HG02938 (cell line): Measurements from ENCODE around the gene ZNF184.
A peak's percentile ranks its signal among the peaks of the same experiment; 100 is the strongest.

Source experiments
- ATAC-seq: cut with Tn5 transposase; IDR thresholded peaks from one replicate; pipeline ENCODE4 v1.9.1; 2021; ENCODE audit warnings: mild to moderate bottlenecking, moderate library complexity; ENCODE audit not compliant: unreplicated experiment

ZNF184 gene

GRCh38 chr6:27472617-27473400 is at the start of gene ZNF184:
TSS of gene ZNF184 (minus strand) at chr6:27473105. CDS start at chr6:27472294, 811 bp downstream.
- peak; percentile 84 for ATAC-seq

- no peak for ATAC-seq
Measured at GRCh38 chr6:27518881-27519795, 46.2 kb upstream of the ZNF184 start.

- no peak for ATAC-seq
Measured at GRCh38 chr6:27517928-27518787, 45.3 kb upstream of the ZNF184 start.

- no peak for ATAC-seq
Measured at GRCh38 chr6:27517238-27517637, 44.3 kb upstream of the ZNF184 start.

DNA sequence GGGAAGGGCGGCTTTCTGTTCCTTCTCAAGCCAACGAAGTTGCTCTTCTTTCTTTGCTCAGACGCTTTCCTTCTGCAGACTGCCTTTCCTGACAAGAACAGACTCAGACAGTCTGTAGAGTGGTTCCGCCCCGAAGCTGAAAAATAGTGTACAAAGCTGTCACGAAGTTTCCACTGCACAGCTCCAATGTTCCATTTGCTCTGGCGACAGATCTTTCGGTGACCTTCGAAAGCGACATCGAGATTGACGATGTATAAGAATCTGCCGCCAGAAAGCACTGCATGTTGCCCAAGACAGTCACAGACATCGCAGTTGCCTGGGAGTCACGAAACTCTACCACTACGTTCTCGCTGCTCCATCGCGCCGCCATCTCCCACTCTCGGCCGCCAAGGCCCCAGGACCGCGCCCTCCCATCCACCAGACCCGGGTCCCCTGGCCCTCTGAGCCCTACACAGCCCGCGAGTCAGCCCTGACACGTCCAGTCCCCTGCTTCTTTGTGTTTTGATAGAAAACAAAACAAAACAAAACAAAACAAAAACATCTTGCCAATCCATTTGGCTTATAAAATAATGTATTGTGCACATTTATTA is 42.1 kb upstream of the ZNF184 start:
- no peak for ATAC-seq

- ATAC-seq, result no peak
Measured at GRCh38 chr6:27512525-27512924, 39.6 kb upstream of the ZNF184 start.

- no peak for ATAC-seq
Measured at GRCh38 chr6:27507041-27507956, 34.4 kb upstream of the ZNF184 start.

GRCh38 chr6:27505209-27506027 is 32.5 kb upstream of the ZNF184 start:
- no peak for ATAC-seq

GRCh38 chr6:27503436-27504030 is 30.6 kb upstream of the ZNF184 start:
- ATAC-seq, result peak; percentile 34

DNA sequence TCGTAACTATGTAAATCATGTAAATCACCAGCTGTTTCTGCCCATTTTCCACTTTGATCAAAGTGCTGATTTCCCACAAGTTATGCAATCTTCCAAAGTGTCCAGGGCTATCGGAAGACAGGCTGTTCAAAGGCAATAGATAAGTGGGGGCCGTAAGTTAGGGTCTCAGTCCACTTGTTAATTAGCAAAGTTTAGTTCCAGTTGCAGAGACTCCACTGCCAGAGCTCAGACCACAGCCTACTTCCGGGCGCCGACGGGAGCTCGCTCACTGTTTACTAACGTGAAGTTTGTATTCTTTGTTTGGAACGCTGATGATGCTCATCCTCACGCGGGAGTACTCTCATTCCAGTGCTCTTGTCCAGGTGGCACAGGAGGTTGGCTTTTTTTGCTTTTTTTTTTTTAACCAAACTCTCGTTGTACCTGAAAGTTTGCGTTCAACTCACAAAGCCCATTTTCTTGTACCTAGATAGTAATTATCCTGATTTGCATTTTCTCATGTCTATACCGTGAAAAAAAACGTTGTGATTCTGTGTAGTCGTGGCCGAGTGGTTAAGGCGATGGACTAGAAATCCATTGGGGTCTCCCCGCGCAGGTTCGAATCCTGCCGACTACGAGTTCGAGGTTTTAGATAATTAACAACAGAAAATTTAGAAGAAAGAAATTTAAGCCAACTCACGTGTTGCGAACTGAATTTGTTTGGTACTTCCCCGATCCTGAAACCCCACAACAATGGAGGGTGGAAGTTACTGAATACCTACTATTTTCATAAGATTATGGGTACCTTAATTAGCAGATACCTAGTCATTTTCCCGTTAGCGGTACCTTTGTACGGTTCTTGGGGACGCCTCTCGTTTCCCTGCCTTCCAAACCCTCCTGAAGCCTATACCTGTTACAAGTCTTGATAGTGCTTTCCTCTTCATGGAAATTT is 29.9 kb upstream of the ZNF184 start:
- peak; percentile 46 for ATAC-seq

GRCh38 chr6:27501187-27501586 is 28.3 kb upstream of the ZNF184 start:
- no peak for ATAC-seq

GRCh38 chr6:27500177-27500576 is 27.3 kb upstream of the ZNF184 start:
- ATAC-seq, result no peak

- ATAC-seq, result no peak
Measured at GRCh38 chr6:27495386-27496135, 22.7 kb upstream of the ZNF184 start.

DNA sequence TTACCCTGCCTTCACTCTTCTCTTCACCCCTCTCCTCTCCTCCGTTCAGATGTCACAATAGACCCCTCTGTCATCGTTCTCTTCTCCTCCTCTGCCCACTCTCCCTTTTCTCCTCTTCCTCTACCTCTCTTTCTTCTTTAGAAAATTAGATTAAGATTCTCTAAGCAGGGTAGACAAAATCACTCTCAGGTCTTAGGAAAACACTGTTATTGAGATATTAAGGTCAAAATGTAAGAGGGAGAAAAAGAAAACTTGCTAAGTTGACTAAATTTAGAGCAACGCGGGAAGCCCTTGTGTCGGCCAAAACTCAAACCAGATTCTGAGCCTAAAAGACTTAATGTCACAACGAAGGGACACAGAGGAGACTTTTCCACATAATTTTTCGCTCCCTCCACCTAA is 22.1 kb upstream of the ZNF184 start:
- ATAC-seq, result no peak

- no peak for ATAC-seq
Measured at GRCh38 chr6:27494103-27494502, 21.2 kb upstream of the ZNF184 start.

DNA sequence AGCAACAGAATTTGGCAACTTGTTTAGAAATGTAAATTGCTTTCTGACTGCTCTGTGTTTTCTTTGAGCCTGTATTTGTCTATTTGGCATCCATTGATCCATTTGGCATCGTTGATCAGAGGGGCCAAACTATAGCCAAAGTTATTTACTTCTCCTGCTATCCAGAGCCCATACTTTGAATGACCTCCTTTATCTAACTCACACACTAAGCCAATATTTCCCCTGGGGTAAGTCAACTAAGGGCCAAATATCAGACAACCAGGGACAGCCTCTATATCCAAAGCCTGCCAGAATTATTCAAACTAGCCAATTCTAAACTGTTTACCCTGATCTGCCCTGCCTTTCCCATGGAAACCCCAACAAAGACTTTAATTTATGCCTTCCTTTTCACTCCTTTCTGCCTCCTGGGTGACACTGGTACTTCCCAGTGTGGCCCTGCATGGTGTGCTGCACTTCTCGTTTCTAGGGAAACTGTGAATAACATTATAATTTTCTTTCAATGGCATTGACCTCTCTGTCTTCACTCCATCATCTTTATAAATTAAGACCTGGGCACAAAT is 19.8 kb upstream of the ZNF184 start:
- no peak for ATAC-seq
